GOT3 (cell line): ENCODE results near the gene APOBEC3G.
"Not testable (repeated sequence)": the region's sequence is repeated elsewhere in the genome, so short reads cannot be mapped to it uniquely, and the experiment has no call there.

Source experiments
- DNase-seq: peaks from one replicate; lab custom pipeline; 2025; ENCODE audit warnings: mixed read lengths; lab: John Stamatoyannopoulos, UW

Gene APOBEC3G

GRCh38 chr22:39066442-39067276, 10.4 kb upstream of the APOBEC3G start:
- DNase-seq = not testable (repeated sequence)

GRCh38 chr22:39068033-39068785, 8.9 kb upstream of the APOBEC3G start:
- DNase-seq = no peak

- no peak for DNase-seq
These were observed 6.9 kb upstream of the APOBEC3G start for GRCh38 chr22:39070186-39070585.

- DNase-seq = not testable (repeated sequence)
These were observed 4.5 kb upstream of the APOBEC3G start for GRCh38 chr22:39072581-39072981.

GRCh38 chr22:39073981-39074380, 3.1 kb upstream of the APOBEC3G start:
- DNase-seq = no peak

GRCh38 chr22:39076155-39077025, 685 bp upstream of the APOBEC3G start:
- not testable (repeated sequence) for DNase-seq

GRCh38 chr22:39077912-39078311, 837 bp downstream of the APOBEC3G start:
- DNase-seq = not testable (repeated sequence)

- DNase-seq = no peak
These were observed 1.3 kb downstream of the APOBEC3G start for GRCh38 chr22:39078329-39078728.

- DNase-seq = not testable (repeated sequence)
These were observed 2.1 kb downstream of the APOBEC3G start for GRCh38 chr22:39079054-39079637.

- DNase-seq = no peak
These were observed 3.1 kb downstream of the APOBEC3G start for GRCh38 chr22:39080052-39080762.

GRCh38 chr22:39081016-39081415, 3.9 kb downstream of the APOBEC3G start:
- no peak for DNase-seq

GRCh38 chr22:39081598-39081997, 4.5 kb downstream of the APOBEC3G start:
- DNase-seq = no peak

- no peak for DNase-seq
These were observed 6.4 kb downstream of the APOBEC3G start for GRCh38 chr22:39083212-39084165.

- DNase-seq = no peak
These were observed 7.6 kb downstream of the APOBEC3G start for GRCh38 chr22:39084666-39085065.

- DNase-seq = no peak
These were observed 10.0 kb downstream of the APOBEC3G start for GRCh38 chr22:39087098-39087497.

GRCh38 chr22:39087881-39088684, 11.0 kb downstream of the APOBEC3G start:
- no peak for DNase-seq

GRCh38 chr22:39088685-39089032, 11.6 kb downstream of the APOBEC3G start:
- DNase-seq = no peak

GRCh38 chr22:39089928-39090327, 12.9 kb downstream of the APOBEC3G start:
- DNase-seq = no peak

GRCh38 chr22:39090426-39091064, 13.5 kb downstream of the APOBEC3G start:
- no peak for DNase-seq
